ENCODE measurements around the gene POC5.
"Not testable (repeated sequence)": the region's sequence is repeated elsewhere in the genome, so short reads cannot be mapped to it uniquely, and the experiment has no call there.

The POC5 gene

GRCh38 chr5:75717082-75717922 is at the start of gene POC5:
Gene POC5, minus strand, starts transcription at chr5:75717437. Its CDS starts 4,500 bp downstream, at chr5:75712937.
- peak; percentile 99 for DNase-seq

DNA sequence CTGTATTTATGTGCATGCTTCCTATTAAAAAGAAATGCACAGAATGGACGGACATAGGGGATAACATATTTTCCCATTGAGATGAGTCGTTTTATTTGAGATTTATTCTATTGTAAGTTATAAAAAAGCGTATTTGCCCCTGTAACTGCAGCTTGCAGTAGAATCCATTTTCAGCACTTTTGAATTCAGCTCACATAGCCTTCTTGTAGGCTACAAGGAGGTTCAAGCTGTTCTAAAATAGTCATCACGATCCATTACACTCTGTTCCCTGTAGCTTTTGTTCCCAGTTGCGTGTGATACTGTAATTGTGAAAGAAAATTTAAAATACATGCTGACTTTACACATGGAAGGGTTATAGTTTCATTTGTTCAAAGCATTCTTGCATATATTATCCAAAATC is 40.9 kb upstream of the POC5 start:
- DNase-seq: no peak

- DNase-seq: no peak
Measured at GRCh38 chr5:75756981-75757380, 39.7 kb upstream of the POC5 start.

DNA sequence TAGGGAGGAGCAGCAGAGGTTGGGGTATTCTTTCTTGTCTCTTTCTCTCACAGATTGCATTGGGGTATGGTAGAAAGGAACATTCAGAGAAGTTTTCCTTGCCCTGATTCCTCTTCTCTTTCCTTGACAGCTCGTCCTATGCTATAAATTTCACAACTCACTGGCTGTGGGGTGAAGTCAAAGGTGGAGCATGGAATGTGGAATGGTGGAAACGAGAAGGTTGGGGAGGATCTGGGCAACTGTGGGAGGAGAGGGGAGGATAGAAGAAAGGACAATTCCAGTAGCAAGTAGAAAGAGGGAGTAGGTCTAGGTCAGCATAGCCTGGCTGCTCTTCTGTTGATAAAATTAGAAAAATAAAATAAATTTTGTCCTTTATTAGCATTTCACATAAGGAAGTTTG is 39.0 kb upstream of the POC5 start:
- DNase-seq: no peak

DNA sequence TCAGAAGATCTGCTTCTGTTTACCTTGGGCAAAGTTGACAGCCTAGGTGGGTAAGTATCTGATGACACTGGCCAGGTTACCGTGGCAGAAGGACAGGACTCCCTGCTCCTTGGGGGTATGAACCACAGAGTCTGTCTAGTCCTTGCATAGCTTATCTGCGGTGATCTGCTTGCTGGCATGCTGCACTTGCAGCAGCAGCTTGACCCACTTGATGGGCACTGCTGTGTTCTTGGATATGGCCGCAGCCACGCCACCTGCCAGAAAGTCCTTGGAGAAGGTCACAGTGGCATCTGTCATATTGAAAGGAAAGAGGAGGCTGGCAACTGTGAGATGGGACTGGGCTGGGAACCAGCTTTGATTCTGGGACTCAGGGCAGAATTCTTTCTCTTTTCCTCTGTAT is 35.9 kb upstream of the POC5 start:
- DNase-seq: no peak

GRCh38 chr5:75744355-75744754 is 27.1 kb upstream of the POC5 start:
- DNase-seq: no peak

GRCh38 chr5:75736273-75736672 is 19.0 kb upstream of the POC5 start:
- DNase-seq: no peak

- DNase-seq: peak; percentile 66
Measured at GRCh38 chr5:75734913-75735789, 17.9 kb upstream of the POC5 start.

DNA sequence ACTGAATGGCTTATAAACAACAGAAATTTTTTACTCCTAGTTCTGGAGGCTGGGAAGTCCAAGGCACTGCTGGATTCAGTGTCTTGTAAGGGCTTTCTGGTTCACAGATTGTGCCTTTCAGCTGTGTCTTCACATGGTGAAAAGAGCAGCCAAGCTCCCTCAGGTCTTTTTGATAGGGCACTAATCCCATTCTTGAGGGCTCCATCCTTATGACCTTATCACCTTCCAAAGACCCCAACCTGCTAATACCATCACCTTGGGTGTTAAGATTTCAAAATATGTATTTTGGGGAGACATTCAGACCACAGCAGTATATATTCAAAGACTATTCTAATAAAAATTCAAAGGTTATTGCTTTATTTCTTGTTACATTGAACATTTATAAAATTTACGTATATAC is 16.5 kb upstream of the POC5 start:
- no peak for DNase-seq

DNA sequence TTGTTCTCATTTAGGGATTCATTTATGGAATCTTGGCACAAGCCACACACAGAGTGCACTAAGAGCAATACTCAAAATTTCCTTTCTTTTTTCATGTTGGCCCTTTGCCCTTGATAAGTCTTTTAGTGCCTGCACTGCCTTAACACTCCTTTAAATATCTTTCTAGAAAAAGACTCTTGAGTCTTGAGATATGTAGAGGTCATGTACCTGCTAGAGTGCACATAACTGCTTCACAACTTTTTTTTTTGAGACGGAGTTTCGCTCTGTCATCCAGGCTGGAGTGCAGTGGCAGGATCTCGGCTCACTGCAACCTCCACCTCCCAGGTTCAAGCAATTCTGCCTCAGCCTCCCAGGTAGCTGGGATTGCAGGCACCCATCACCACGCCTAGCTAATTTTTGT is 14.3 kb upstream of the POC5 start:
- not testable (repeated sequence) for DNase-seq

GRCh38 chr5:75729321-75729720 is 12.1 kb upstream of the POC5 start:
- no peak for DNase-seq

- no peak for DNase-seq
Measured at GRCh38 chr5:75727931-75728330, 10.7 kb upstream of the POC5 start.

- DNase-seq: not testable (repeated sequence)
Measured at GRCh38 chr5:75726224-75726623, 9.0 kb upstream of the POC5 start.

GRCh38 chr5:75723378-75723777 is 6.1 kb upstream of the POC5 start:
- DNase-seq: no peak

- DNase-seq: no peak
Measured at GRCh38 chr5:75721573-75721972, 4.3 kb upstream of the POC5 start.

DNA sequence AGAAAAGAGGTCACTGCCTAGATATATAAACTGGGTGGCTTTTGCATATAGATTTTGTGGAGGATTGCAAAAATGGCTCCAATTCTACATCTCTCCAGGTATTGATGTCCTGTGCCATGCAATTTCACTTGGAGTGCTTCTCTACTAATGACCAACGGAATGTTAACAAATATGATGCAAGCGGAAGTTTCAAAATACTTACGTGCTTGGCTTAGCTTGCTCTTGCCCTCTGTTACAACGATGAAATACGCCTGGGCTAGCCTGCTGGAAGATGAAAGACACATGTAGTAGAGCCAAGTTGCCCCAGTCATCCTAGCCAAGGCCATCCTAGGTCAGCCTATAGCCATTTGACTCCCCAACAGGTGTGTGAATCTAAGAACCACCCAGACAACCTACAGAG is 3.6 kb upstream of the POC5 start:
- no peak for DNase-seq

GRCh38 chr5:75716715-75717081 is 539 bp downstream of the POC5 start:
- no peak for DNase-seq

- DNase-seq: no peak
Measured at GRCh38 chr5:75712091-75712490, 5.1 kb downstream of the POC5 start.

- DNase-seq: peak; percentile 67
Measured at GRCh38 chr5:75711151-75711550, 6.1 kb downstream of the POC5 start.

DNA sequence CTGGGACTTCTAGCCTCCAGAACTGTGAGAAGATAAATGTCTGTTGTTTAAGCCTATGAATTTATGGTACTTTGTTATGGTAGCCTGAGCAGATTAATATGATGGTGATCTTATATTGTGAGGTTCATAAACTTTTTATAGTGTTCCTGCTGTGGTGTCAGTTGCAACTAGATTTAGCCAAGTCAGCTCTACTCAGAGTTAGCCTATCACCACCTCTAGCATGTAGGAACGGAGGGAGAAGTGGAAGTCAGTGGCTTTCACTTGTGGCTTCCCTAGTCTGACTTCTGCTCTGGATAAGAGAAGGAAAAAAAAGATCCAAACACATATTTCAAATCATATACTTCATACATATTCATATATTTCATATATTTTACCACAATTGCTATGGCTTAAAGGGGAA is 6.6 kb downstream of the POC5 start:
- peak; percentile 70 for DNase-seq

- DNase-seq: no peak
Measured at GRCh38 chr5:75707911-75708509, 9.2 kb downstream of the POC5 start.

GRCh38 chr5:75706775-75707174 is 10.5 kb downstream of the POC5 start:
- DNase-seq: peak; percentile 20

GRCh38 chr5:75706016-75706415 is 11.2 kb downstream of the POC5 start:
- no peak for DNase-seq

DNA sequence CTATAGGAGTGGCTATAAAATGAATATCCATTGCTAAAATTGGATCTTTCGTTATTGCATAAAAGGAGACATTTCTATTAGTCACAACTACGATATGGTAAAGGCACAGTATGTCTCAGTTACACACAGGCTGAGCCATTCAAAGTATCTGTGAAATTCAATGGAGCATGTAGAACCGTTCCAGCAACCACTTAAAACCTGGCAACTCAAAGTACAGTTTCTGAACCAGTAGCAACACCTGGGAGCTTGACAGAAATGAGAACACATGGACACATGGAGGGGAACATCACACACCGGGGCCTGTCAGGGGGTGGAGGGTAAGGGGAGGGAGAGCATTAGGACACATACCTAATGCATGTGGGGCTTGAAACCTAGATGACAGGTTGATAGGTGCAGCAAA is 15.4 kb downstream of the POC5 start:
- no peak for DNase-seq
